Endothelial cell of umbilical vein (primary cell): ENCODE data around the gene C2orf42.

ENCODE experiments used
- EZH2 ChIP-seq: IDR thresholded peaks from 2 replicates; pipeline ENCODE4 v1.6.1; 2012; ENCODE audit warnings: borderline replicate concordance, low read depth, mild to moderate bottlenecking, moderate library complexity, low read length, inconsistent platforms; ENCODE audit not compliant: severe bottlenecking
- FOS ChIP-seq: IDR thresholded peaks from 2 replicates; pipeline ENCODE4 v1.6.1; 2011; ENCODE audit warnings: mild to moderate bottlenecking, low read length, moderate library complexity, borderline replicate concordance; ENCODE audit not compliant: insufficient read depth
- GATA2 ChIP-seq: IDR thresholded peaks from 2 replicates; pipeline ENCODE4 v1.7.0; 2011; ENCODE audit warnings: low read depth, mild to moderate bottlenecking, moderate library complexity, mixed read lengths, low read length; ENCODE audit not compliant: insufficient read length, insufficient read depth
- JUN ChIP-seq: IDR thresholded peaks from 2 replicates; pipeline ENCODE4 v1.6.1; 2011; ENCODE audit warnings: borderline replicate concordance, low read depth; ENCODE audit not compliant: insufficient read length, insufficient read depth
- MAX ChIP-seq: IDR thresholded peaks from 2 replicates; pipeline ENCODE4 v1.6.1; 2011; ENCODE audit not compliant: insufficient read depth, insufficient read length
- POLR2A ChIP-seq: IDR thresholded peaks from 2 replicates; pipeline ENCODE4 v1.6.1; 2012; ENCODE audit warnings: low read depth, mild to moderate bottlenecking, control low read depth, low read length
- TF ChIP-seq, protein P1 (sequence below), 2 donors: IDR thresholded peaks; 1 replicate in 1 of 2; 2 replicates in 1 of 2; pipeline ENCODE4 v1.5.1; 2011; ENCODE audit warnings: low read length in 2 of 2, mild to moderate bottlenecking in 2 of 2, moderate library complexity in 2 of 2, control low read depth in 1 of 2, inconsistent platforms in 1 of 2, low read depth in 1 of 2; ENCODE audit not compliant: insufficient read depth in 1 of 2; ENCODE audit errors: extremely low read depth in 1 of 2

GRCh38 chr2:70140791-70141211 lies 50.0 kb downstream of the C2orf42 start:
- TF ChIP-seq, protein P1, sequence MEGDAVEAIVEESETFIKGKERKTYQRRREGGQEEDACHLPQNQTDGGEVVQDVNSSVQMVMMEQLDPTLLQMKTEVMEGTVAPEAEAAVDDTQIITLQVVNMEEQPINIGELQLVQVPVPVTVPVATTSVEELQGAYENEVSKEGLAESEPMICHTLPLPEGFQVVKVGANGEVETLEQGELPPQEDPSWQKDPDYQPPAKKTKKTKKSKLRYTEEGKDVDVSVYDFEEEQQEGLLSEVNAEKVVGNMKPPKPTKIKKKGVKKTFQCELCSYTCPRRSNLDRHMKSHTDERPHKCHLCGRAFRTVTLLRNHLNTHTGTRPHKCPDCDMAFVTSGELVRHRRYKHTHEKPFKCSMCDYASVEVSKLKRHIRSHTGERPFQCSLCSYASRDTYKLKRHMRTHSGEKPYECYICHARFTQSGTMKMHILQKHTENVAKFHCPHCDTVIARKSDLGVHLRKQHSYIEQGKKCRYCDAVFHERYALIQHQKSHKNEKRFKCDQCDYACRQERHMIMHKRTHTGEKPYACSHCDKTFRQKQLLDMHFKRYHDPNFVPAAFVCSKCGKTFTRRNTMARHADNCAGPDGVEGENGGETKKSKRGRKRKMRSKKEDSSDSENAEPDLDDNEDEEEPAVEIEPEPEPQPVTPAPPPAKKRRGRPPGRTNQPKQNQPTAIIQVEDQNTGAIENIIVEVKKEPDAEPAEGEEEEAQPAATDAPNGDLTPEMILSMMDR (IDR thresholded peaks at IDR 0.05; ENCODE audit: extremely low read depth in 1 of 2, insufficient read depth in 1 of 2, low read depth in 1 of 2, low read length in 2 of 2) = no peak
- TF ChIP-seq EZH2 = no peak
- no peak for TF ChIP-seq POLR2A
- TF ChIP-seq FOS = no peak
- TF ChIP-seq JUN = no peak
- no peak for TF ChIP-seq GATA2
- TF ChIP-seq MAX = no peak
